ENCODE results near the gene C16orf78.

C16orf78 gene

GRCh38 chr16:49396206-49396720, 22.7 kb downstream of the C16orf78 start:
- DNase-seq (ENCODE audit: low read depth): no peak

DNA sequence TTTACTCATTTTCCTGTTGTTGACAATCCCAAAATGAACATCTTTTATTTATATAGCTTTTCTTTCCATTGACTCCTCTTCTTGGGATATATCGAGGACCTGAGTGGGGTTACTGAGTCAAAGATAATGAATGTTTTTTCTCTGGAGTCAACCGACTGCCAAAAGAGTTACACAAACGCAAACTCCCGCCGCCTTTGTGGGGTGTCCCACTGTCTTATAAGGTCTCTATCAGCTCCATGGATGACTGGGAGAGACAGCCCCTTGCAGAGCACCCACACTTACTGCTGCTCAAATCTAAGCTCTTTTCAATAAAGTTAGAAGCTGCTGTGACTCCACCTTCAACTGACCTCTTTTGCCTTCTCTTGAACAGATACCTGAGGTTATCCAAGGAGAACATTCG, 25.2 kb downstream of the C16orf78 start:
- no peak for DNase-seq (ENCODE audit: low read depth)

DNA sequence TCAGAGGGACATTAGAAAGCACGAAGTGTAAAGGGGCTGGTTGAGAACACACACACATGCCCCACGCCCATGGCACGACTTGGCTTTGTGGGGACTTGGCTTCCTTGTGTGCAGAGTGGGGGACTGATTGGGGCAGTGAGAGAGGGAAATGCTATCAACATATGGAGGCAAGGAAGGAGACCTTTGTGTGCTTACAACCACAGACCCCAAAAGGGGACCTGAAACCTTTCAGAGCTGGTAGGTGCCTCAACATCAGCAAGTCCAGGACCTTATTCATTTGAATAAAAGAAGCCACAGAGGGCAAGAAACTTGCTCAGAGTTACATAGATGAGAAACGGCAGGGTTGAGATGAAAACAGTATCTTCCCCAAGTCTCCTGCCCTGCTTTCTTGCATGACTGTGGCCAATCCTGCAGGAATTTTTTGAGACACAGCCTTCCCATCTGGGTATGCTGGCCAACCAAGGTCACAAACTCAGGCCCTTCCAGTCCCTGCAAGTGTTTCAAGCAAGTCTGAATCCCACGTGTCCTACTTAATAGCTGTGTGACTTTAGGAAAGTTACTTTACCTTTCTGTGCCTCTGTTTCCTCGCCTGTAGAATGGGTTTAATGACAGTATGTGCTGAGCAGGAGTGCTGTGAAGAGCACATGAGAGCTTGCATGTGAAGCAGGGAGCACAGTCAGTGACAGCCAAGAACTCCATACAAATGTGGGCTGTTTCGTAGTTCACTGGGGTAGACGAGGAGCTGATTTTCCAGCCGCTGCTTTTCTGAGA, 26.2 kb downstream of the C16orf78 start:
- no peak for DNase-seq (ENCODE audit: low read depth)

DNA sequence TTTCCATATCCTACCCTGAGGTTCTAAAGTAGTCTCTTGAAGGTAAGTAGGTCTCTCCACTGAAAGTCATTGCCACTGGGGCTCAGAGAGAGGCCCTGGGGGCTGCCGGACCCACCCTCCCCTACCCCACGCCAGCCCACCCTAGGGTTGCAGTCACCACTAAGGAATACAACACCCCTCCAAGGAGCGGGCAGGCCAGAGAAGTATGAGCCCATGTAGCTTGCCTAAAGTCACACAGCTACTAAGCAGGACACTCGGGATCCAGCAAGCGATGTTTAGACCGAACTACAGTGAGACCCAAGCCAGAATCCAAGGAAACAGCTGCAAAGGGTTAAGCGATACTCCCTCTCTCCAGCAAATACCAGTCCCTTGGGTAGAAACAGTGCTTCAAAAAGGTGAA, 27.0 kb downstream of the C16orf78 start:
- DNase-seq (ENCODE audit: low read depth): no peak

DNA sequence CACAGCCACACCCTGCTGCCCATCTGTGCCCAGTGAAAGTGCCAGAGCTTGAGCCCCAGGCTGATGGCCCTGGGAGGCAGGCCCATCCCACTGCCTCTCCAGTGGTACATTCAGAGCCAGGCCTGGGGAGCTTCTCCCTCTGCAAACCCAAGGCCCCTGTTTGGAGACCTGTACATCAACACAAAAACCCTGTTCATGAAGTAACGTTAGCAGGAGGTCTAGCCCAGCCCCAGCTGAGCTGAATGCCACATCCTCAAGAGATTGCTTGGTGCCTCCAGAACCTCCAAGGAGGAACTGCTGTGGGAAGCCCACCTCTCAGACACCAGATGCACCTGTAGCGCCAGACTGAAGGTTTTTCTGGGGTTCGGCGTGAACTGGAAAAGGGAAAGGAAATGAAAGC, 31.5 kb downstream of the C16orf78 start:
- no peak for DNase-seq (ENCODE audit: low read depth)

- DNase-seq (ENCODE audit: low read depth): no peak
These were observed 31.9 kb downstream of the C16orf78 start for GRCh38 chr16:49405530-49405929.

GRCh38 chr16:49407873-49408550, 34.4 kb downstream of the C16orf78 start:
- peak; percentile 9 for DNase-seq (ENCODE audit: low read depth)

- DNase-seq (ENCODE audit: low read depth): no peak
These were observed 35.5 kb downstream of the C16orf78 start for GRCh38 chr16:49409121-49409520.

GRCh38 chr16:49410226-49410625, 36.6 kb downstream of the C16orf78 start:
- DNase-seq (ENCODE audit: low read depth): no peak

DNA sequence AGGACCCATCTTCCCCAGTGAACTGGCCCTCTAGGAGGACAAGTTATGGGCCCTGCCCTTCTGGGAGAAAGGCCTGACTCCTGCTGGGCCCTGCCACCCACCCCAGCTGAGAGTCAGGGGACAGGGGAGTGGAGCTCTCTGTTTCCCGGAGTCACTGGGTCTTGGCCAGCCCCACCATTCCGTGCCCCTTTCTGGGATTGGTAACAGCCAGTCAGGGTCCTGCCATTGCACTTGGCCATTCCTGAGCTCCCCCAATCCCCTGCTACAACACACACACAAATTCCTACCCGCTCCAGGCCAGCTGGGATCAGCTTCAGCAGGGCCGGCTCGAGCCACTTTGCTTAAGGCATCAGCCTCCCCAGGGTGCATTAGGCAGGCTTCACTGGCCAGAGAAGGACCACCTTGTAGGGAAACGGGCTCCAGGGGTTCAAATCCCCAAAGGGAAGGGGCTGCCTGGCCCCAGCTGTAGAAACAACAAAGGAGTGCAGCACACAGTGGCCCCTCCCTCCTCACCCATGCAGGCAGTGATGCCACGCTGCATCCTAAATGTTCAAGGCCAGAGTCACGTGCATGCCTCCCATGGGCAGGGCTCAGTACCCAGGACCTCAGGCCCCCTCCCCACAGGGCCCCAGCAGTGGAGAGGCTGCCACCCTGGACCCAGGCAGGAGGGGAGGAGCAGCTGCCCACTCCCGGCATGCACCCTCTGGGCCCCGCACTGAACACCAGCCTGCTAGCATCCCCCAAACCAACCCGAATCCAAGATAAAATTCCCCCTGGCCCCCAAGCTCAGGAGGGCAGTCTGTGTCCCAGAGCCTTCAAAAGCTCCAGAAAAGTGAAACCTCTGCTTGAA, 37.7 kb downstream of the C16orf78 start:
- no peak for DNase-seq (ENCODE audit: low read depth)

- no peak for DNase-seq (ENCODE audit: low read depth)
These were observed 41.1 kb downstream of the C16orf78 start for GRCh38 chr16:49414671-49415070.

- no peak for DNase-seq (ENCODE audit: low read depth)
These were observed 41.5 kb downstream of the C16orf78 start for GRCh38 chr16:49415083-49415482.

- no peak for DNase-seq (ENCODE audit: low read depth)
These were observed 42.5 kb downstream of the C16orf78 start for GRCh38 chr16:49416001-49416675.

DNA sequence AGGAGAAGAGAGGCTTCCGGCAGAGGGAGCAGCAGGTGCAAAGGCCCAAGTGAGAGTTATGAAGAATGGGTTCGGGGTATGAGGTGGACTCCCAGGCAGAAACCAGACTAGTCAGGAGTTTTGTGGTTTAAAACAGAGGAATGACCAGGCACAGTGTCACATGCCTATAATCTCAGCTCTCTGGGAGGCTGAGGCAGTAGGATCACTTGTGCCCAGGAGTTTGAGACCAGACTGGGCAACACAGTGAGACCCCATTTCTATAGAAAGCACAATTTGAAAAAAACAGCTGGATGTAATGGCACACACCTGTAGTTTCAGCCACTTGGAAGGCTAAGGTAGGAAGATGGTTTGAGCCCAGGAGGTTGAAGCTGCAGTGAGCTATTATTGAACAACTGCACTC, 43.8 kb downstream of the C16orf78 start:
- no peak for DNase-seq (ENCODE audit: low read depth)

DNA sequence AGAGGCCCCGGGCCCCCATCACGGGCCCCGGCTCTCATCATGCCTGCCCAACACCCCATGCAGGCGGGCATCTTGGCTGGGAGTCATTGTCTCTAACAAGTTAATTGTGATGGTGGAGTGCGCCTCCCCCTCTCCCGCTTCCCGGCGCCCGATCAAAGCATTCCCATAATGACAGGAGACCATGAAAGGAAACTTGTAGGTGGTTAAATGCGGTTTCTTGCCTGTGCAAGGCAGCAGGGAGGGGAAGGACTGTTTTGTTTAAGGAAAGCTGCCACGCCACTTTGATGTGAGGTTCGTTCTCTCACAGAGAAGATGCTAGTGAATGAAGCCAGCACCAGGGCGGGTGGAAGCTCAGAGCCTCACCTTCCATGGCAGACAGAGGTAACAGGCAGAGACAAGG, 45.4 kb downstream of the C16orf78 start:
- no peak for DNase-seq (ENCODE audit: low read depth)

DNA sequence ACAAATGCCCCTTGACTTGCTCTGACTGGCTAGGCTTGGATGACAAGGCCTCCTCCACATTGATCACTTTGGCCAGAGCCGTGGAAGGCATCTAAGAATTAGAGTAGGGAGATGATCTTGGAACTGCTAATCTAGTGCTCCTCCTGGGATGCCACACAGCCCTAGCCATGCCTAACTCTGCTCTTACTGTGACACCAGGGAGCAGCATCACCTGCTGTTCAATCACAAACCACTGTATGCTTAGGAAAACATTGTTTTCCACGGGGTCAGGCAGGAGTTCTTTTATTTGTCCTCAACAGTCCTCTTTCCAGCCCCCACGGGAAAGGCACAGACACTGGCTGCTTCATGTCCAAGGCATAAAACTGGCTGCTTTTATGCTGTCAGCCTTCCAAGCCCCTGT, 46.3 kb downstream of the C16orf78 start:
- no peak for DNase-seq (ENCODE audit: low read depth)

GRCh38 chr16:49422896-49423295, 49.3 kb downstream of the C16orf78 start:
- DNase-seq (ENCODE audit: low read depth): no peak

DNA sequence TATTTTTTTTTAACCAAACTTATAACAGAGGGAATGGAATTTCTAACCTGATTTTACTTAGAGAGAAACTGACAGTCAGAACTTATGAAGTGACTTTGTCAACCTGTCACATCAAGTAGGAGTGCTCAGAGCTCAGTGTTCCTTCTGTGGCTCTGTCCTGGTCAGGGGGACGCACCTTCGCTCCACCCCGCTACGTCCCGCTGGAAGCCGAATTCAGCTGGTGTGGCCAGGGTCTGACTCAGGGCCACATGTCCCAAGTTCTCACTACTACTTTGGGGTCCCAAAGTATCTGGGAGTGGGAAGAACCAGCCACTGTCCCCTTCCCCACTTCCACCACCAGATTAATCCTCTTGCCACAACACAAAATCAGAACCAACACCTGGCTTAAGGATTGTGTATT, 51.4 kb downstream of the C16orf78 start:
- DNase-seq (ENCODE audit: low read depth): no peak

DNA sequence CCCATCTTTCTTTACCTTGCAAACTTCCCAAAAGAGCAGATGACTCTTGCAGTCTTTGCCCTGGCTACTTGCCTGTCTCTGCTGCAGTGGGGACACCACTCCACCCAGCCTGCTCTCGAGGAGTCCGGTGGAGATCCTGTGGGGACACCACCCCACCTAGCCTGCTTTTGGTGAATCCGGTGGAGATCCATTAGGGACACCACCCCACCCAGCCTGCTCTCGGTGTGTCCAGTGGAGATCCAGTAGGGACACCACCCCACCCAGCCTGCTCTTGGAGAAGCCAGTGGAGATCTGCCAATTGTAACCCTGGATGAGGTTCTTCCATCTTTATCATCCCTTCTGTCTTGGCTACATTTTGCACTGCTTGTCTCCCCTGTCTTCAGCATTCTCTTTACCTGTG, 54.2 kb downstream of the C16orf78 start:
- DNase-seq (ENCODE audit: low read depth): no peak

DNA sequence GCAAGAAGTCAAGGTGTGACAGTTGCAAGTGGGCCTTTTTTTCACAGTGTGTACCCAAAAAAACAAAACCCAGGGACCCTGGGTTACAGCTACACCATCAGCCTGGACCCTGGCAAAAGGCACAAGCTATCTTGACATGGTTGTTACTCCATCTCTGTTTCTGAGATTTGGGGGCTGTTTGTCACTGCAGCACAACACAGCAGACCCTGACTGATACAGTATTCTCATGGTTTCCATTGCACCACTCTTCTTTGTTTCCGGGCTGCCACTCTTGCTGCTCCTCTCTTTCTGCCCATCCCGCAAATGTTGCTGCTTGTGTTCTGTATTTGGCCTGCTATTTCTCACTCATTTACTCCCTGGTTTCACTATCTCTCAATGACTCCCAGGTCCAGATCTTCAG, 55.2 kb downstream of the C16orf78 start:
- no peak for DNase-seq (ENCODE audit: low read depth)

DNA sequence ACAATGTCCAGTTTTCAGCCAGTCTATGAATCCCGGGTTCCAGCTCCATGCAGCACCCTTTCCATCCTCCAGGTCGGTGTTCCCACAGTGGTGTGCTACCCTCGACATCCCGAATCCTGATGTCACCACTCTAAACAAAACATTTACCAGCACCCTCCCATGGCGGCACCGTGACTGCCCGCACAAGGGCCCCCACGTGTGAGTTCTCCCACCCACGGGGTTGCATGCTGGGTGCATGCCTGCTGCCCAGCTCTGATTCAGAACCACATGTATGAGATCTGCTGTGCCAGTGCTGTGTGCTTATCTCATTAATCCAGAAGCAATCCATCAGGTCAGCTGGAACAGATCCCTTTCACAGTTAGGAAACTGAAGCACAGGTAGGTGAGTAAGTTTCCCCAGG, 57.4 kb downstream of the C16orf78 start:
- DNase-seq (ENCODE audit: low read depth): no peak
